Lower leg skin (tissue), 4 donors: ENCODE data around the gene ABCC4. TPM values are rescaled to one million over a fixed set of nuclear protein-coding genes. Genes with fewer than 3 reads are reported as not detected.

Source experiments
- DNase-seq, 2 donors: peaks; one replicate each; pipeline ENCODE4 v3.0.0-alpha.2; 2019; ENCODE audit warnings: low spot score in 2 of 2
- H3K4me3 ChIP-seq: fragments of 200-600 bp; sonication (generic); 2 replicates; pipeline ENCODE4 v1.5.1; 2017; ENCODE audit warnings: mild to moderate bottlenecking, low read depth; ENCODE audit not compliant: poor library complexity, severe bottlenecking
- POLR2A ChIP-seq, 2 donors: fragments of 450-650 bp; IDR thresholded peaks; one replicate each; pipeline ENCODE4 v1.6.1; 2016 to 2017; ENCODE audit warnings: antibody characterized with exemption in 2 of 2, mild to moderate bottlenecking in 1 of 2, moderate library complexity in 1 of 2
- WGBS, 2 donors: methylation state at CpG; one replicate each; pipeline ENCODE4 v1.1.5; 2018; 5-methylcytosine and 5-hydroxymethylcytosine counted together
- intact Hi-C: fragments of 100-400 bp; cut with DNase I; formaldehyde crosslinking; loops from one replicate; pipeline ENCODE4 v1.15.0; 2023; ENCODE audit warnings: low total_unique reads
- total RNA-seq, 4 donors: library from RNA; depleted of rRNA; stranded (reverse); fragments of >200 nt; gene quantifications; one replicate each; pipeline ENCODE4 v1.1.0, GENCODE V29; 2016
- TF ChIP-seq, protein P1 (sequence below), 3 donors: fragments of 450-650 bp; IDR thresholded peaks; one replicate each; pipeline ENCODE4 v1.5.1; 2016; ENCODE audit warnings: antibody characterized with exemption in 3 of 3, mild to moderate bottlenecking in 3 of 3, moderate library complexity in 2 of 3

Gene ABCC4
- total RNA-seq, 4 donors from 2014 or later, result 5.1 to 30.9 (median 11.1) TPM

DNA sequence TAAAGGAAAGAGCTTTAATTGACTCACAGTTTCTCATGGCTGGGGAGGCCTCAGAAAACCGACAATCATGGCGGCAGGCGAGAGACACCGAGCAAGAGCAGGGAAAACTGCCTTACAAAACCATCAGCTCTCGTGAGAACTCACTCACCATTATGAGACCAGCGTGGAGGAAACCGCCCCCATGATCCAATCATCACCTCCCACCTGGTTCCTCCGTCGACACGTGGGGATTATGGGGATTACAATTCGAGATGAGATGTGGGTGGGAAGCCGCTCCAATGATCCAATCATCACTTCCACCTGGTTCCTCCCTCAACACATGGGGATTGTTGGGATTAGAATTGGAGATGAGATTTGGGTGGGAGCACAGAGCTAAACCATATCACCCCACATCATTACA is 293.9 kb downstream of the ABCC4 start:
- TF ChIP-seq, protein P1, sequence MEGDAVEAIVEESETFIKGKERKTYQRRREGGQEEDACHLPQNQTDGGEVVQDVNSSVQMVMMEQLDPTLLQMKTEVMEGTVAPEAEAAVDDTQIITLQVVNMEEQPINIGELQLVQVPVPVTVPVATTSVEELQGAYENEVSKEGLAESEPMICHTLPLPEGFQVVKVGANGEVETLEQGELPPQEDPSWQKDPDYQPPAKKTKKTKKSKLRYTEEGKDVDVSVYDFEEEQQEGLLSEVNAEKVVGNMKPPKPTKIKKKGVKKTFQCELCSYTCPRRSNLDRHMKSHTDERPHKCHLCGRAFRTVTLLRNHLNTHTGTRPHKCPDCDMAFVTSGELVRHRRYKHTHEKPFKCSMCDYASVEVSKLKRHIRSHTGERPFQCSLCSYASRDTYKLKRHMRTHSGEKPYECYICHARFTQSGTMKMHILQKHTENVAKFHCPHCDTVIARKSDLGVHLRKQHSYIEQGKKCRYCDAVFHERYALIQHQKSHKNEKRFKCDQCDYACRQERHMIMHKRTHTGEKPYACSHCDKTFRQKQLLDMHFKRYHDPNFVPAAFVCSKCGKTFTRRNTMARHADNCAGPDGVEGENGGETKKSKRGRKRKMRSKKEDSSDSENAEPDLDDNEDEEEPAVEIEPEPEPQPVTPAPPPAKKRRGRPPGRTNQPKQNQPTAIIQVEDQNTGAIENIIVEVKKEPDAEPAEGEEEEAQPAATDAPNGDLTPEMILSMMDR (IDR thresholded peaks at IDR 0.05), result no peak
- no peak for TF ChIP-seq POLR2A (IDR thresholded peaks at IDR 0.05)
- no peak for DNase-seq
- WGBS, 2 donors, result 92 to 93% methylated on average over 12 of the region's 12 CpGs
- no peak overlapping the region for H3K4me3 ChIP-seq
- intact Hi-C loops, result no loop called here

DNA sequence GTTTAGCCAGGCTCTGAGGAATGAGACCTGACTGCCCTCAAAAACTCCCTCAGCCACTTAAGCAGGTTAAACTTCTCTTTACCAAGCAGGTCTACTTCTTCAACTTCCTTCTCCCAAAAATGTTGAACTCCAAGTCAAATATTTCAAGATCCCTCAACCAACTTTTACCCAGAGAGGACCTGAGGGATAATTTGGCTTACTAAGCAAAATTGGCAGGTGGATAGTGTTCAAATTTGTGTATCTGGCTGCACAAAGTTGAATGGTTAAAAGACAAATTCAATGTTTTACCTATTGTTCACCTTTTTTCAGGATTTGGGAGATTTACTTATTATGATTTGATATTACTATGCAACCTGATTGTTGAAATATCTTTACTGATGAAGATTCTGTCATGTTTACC is 296.0 kb downstream of the ABCC4 start:
- H3K4me3 ChIP-seq, result no peak overlapping the region
- no peak for DNase-seq
- TF ChIP-seq POLR2A (IDR thresholded peaks at IDR 0.05), result no peak
- TF ChIP-seq, protein P1 (IDR thresholded peaks at IDR 0.05), result no peak
- intact Hi-C loops, result no loop called here

DNA sequence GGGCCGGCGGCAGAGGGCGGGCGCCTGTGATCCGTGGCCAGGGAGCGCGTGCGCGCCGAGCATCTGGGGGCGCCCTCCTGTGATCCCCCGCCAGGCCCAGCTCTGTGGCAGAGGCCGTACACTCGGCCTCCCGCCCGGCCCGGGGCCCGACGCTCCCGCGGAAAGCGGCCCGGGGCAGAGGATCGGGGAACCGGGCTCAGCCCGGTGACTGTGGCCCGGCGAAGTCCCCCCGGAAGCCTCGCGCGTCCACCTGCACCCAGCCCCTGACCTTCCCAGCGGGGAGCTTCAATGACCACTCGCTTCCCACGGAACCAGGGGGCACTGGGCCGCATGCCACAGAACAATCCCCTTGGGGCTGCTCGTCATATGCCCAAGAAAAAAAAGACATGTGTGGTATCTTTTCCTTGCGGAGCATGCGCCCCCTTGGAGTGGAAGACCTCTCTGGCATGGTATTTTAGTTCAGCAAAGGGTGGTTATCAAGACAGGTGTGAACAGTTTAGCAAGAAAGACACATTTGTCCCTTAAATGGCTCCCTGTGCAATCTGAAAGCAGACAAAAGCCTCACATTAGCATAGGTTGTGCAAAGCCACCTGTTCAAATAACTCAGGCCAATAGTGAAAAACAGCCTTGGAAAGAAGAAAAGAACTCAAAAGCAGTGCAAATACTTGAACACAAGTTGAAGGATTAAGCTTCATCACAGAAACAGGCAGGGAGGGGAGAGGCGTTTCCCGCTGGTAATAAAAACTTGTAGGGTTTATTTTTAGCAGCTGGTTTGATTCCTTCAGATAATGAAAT is 298.0 kb downstream of the ABCC4 start:
- no peak for TF ChIP-seq POLR2A (IDR thresholded peaks at IDR 0.05)
- TF ChIP-seq, protein P1 (IDR thresholded peaks at IDR 0.05), result no peak
- intact Hi-C loops, result no loop called here
- H3K4me3 ChIP-seq, result no peak overlapping the region
- WGBS, 2 donors, result 7 to 16% methylated on average over 9 to 13 of the region's 41 CpGs
- no peak for DNase-seq

DNA sequence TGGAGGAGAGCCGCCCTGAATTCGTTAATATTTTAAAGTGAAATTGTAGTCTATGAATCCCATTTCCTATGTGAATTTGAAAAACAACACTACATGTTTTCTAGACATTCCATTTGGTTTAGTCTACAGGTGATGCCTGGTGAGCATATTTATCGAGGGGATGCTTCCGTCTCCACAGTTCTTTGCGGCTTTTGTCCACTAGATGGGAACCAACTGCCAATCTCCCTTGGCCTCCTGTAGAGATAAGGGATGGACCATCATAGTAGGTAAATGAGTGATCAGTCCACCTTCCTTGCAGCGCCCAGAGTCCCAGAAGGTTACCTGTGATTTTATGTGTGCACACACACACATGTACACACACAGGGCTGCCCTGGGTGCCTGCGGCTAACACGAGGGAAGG is 299.1 kb downstream of the ABCC4 start:
- no peak overlapping the region for H3K4me3 ChIP-seq
- TF ChIP-seq, protein P1 (IDR thresholded peaks at IDR 0.05), result no peak
- no peak for TF ChIP-seq POLR2A (IDR thresholded peaks at IDR 0.05)
- intact Hi-C loops, result no loop called here
- WGBS, 2 donors, result 92 to 97% methylated on average over 8 of the region's 8 CpGs
- no peak for DNase-seq

DNA sequence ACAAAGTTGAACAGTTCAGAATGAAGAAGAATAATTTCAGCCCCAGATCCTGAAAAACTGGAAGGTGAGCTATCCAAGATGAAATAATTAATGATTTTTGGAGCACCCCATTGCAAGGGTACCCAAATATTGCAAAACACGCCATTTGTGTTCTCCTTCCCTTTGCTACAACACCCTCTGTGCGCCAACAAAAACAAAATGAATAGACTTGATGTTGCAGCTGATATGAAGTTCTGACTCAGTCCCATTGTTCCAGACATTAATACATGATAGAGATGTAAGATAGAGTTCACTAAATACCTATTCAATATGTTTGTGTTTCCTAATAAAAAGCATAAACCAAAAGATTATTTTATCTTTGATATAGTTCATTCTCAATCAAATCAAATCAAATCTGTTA is 301.4 kb downstream of the ABCC4 start:
- no peak overlapping the region for H3K4me3 ChIP-seq
- TF ChIP-seq, protein P1 (IDR thresholded peaks at IDR 0.05), result no peak
- no peak for TF ChIP-seq POLR2A (IDR thresholded peaks at IDR 0.05)
- DNase-seq, result no peak
- 34 to 70% methylated on average over 2 of the region's 2 CpGs for WGBS, 2 donors
- intact Hi-C loops, result no loop called here

DNA sequence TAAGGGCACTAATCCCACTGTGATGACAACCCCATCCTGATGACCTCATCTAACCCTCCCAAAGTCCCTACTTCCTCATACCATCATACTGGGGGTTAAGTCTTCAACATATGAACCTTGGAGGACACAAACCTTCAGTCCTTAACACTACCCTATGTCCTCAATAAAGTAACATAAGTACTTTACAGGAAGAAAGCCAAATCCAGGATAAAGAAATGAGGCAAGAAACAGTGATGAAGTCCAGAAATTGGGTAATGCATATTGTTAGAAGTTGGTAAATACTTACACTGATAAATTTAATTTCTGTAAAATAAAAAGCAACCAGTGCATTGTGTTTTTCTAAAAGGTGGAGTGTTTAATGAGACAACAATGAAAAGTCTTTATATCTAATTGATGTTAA is 304.1 kb downstream of the ABCC4 start:
- no peak for TF ChIP-seq POLR2A (IDR thresholded peaks at IDR 0.05)
- TF ChIP-seq, protein P1 (IDR thresholded peaks at IDR 0.05), result no peak
- no peak overlapping the region for H3K4me3 ChIP-seq
- intact Hi-C loops, result no loop called here
- no peak for DNase-seq
